Fibroblast of mammary gland (primary cell): ENCODE results near the gene GLRX3.
"Not testable (repeated sequence)": the region's sequence is repeated elsewhere in the genome, so short reads cannot be mapped to it uniquely, and the experiment has no call there.

Source experiments
- DNase-seq: peaks from one replicate; pipeline ENCODE4 v3.0.0-alpha.2; 2010; ENCODE audit warnings: low read depth
- H3K4me3 ChIP-seq: 2 replicates; pipeline ENCODE4 v1.5.1; 2011; ENCODE audit warnings: low read depth, mild to moderate bottlenecking, low read length, moderate library complexity; ENCODE audit not compliant: control insufficient read depth
- TF ChIP-seq, protein P1 (sequence below): conservative IDR thresholded peaks from 2 replicates; pipeline ENCODE4 v1.5.1; 2011; ENCODE audit warnings: low read depth, low read length, inconsistent platforms; ENCODE audit not compliant: control insufficient read depth, insufficient read depth

Gene GLRX3

GRCh38 chr10:130200179-130201042 lies 64.2 kb downstream of the GLRX3 start:
- TF ChIP-seq, protein P1, sequence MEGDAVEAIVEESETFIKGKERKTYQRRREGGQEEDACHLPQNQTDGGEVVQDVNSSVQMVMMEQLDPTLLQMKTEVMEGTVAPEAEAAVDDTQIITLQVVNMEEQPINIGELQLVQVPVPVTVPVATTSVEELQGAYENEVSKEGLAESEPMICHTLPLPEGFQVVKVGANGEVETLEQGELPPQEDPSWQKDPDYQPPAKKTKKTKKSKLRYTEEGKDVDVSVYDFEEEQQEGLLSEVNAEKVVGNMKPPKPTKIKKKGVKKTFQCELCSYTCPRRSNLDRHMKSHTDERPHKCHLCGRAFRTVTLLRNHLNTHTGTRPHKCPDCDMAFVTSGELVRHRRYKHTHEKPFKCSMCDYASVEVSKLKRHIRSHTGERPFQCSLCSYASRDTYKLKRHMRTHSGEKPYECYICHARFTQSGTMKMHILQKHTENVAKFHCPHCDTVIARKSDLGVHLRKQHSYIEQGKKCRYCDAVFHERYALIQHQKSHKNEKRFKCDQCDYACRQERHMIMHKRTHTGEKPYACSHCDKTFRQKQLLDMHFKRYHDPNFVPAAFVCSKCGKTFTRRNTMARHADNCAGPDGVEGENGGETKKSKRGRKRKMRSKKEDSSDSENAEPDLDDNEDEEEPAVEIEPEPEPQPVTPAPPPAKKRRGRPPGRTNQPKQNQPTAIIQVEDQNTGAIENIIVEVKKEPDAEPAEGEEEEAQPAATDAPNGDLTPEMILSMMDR: no peak
- H3K4me3 ChIP-seq: no peak overlapping the region
- no peak for DNase-seq

DNA sequence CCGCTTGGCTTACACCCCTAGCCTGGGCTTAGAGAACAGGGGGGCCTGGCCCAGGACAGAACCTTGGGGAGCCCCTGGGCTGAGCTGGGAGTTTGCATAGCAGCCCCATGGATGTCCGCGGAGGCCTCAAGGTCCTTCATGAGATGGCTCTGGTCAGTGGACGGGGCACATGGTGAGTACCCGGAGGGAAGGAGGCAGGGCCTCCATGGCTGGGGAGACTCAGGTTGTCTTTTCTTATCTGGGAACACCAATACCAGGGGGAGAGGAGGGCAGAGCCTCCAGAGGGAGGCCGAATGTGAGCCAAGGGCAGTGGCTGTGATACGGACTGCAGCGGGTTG lies 64.8 kb downstream of the GLRX3 start:
- no peak overlapping the region for H3K4me3 ChIP-seq
- no peak for DNase-seq
- TF ChIP-seq, protein P1: no peak

DNA sequence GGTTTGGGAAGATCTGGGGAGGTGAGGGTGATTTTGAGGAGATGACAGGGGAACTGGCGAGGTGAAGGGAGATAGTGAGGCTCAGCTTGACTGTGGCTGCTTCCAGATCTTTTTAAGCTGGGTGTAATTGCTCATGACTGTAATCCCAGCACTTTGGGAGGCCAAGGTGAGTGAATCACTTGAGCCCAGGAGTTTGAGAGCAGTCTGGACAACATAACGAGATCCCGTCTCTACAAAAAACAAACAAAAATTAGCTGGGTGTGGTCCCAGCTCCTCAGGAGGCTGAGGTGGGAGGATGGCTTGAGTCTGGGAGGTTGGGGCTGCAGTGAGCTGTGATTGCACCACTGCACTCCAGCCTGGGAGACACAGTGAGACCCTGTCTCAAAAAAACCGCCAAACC lies 66.0 kb downstream of the GLRX3 start:
- not testable (repeated sequence) for DNase-seq, H3K4me3 ChIP-seq

GRCh38 chr10:130202984-130203621 lies 66.9 kb downstream of the GLRX3 start:
- no peak for DNase-seq

DNA sequence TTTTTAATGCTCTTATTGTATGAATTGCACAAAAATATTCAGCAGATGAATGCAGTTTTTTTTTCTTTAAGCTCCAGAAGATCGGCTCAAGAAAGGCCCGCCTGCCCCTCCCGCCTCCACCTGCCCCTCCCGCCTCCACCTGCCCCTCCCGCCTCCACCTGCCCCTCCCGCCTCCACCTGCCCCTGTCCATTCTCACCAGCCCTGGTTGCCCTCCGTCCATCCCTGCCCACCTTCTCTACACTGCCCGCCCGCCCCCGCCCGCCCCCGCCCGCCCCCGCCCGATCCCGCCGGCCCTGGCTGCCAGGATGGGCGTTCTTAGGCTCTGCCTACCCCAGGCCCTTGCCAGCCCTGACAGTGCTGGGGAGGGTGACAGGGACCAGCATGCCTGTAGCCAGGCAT lies 67.4 kb downstream of the GLRX3 start:
- TF ChIP-seq, protein P1: no peak
- H3K4me3 ChIP-seq: no peak overlapping the region
- no peak for DNase-seq

More at GRCh38 chr10:130202984-130203621, 66.9 kb downstream of the GLRX3 start:
- TF ChIP-seq, protein P1: no peak
- no peak overlapping the region for H3K4me3 ChIP-seq

GRCh38 chr10:130206216-130206737 lies 70.1 kb downstream of the GLRX3 start:
- no peak overlapping the region for H3K4me3 ChIP-seq
- TF ChIP-seq, protein P1: no peak
- DNase-seq: no peak

DNA sequence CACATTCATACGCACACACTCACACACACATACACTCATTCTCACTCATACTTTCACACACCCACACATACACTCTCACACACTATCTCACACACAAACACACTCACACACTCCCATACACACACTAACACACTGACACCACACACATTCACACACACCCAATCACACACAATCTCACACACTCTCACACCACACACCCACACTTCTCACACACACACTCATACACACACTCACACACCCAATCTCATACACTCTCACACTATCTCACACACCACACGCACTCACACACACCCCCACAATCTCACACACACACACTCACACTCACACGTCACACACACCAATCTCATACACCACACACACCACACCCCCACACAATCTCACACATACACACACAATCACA lies 71.0 kb downstream of the GLRX3 start:
- TF ChIP-seq, protein P1: no peak
- no peak overlapping the region for H3K4me3 ChIP-seq
- DNase-seq: no peak
